Stomach (tissue), 4 donors: ENCODE data around the gene PLA2G4B.

Source experiments
- CTCF ChIP-seq, 7 experiments: fragments of 450-650 bp in 4 of 7; fragments of 200-600 bp in 3 of 7; sonication (generic) in 3 of 7; IDR thresholded peaks; one replicate each; pipeline ENCODE4 v1.5.1; 2016 to 2019; ENCODE audit warnings: antibody characterized with exemption in 7 of 7, control low read depth in 2 of 7, mild to moderate bottlenecking in 1 of 7
- POLR2A ChIP-seq, 4 donors: fragments of 450-650 bp; IDR thresholded peaks; one replicate each; pipeline ENCODE4 v1.6.1; 2016; ENCODE audit warnings: antibody characterized with exemption in 4 of 4, control low read depth in 2 of 4, mild to moderate bottlenecking in 1 of 4, moderate library complexity in 1 of 4

GRCh38 chr15:41813426-41813825, 25.2 kb upstream of the PLA2G4B start:
- TF ChIP-seq CTCF (IDR thresholded peaks at IDR 0.05) (no peak), POLR2A (IDR thresholded peaks at IDR 0.05) (no peak)
